Stimulated activated CD8-positive, alpha-beta memory T cell treated with anti-CD3 and anti-CD28 coated beads, Interleukin-12 subunit alpha, Interleukin-12 subunit beta, amount 100 ng/mL, for 1 hour (primary cell): ENCODE measurements around the gene IL20.

Experiments used
- DNase-seq: peaks from one replicate; pipeline ENCODE4 v3.0.0-alpha.2; 2020; ENCODE audit warnings: low read depth

The IL20 gene

DNA sequence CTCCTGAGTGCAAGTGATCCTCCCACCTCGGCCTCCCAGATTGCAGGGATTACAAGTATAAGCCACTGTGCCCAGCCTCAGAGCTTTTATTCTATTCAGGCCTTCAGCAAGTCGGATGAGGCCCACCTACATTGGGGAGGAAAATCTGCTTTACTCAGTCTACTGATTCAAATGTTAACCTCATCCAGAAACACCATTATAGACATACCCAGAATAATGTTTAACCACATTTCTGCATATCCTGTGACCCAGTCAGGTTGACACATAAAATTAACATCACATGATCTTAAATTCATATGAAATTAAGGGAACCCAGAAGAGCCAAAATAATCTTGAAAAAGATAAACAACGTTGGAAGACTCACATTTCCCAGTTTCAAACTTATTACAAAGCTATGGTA lies 14.9 kb downstream of the IL20 start:
- no peak for DNase-seq

DNA sequence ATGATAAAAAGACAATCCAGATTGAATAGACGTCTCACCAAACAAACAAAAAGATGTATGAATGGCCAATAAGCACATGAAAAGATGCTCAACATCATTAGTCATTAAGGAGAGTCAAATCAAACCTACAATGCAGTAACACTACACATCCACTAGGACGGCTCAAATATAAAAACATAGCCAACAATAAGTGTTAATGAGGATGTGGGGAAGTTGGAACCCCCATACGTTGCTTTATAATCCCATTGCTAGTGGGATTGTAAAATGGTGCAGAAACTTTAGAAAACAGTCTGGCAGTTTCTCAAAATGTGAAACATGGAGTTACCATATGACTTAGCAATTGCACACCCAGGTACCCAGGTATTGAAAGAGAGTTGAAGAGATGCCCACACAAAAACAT lies 17.1 kb downstream of the IL20 start:
- DNase-seq: no peak

DNA sequence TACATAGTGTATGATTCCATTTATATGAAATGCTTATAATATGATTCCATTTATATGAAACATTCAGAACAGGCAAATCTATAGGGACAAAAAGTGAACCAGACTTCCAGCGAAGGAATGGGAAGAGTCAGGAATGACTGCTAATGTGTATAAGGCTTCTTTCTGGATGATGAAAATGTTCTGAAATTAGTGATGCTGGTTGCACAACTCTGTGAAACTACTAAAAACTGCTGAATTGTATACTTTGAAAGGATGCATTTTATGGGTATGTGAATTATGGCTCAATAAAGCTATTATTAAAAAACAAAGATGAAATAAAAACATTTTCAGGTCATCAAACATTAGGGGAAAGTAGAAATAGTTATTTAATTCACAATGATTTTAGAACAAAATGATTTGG lies 17.7 kb downstream of the IL20 start:
- no peak for DNase-seq

DNA sequence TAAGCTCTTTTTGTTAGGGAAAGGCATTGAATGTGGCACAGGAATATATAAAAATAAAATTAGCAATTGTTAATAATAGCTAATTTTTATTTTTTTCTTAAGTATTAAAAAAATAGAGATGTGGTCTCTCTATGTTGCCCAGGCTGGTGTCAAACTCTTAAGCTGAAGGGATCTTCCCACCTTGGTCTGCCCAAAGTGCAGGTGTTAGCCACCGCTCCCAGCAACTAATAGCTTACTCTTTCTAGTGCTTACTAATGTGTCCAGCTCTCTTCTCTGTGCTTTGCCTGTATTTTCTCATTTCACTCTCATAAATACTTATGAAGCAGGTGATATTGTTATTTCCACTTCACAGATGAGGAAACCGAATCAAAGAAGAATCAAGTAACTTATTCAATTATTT lies 18.5 kb downstream of the IL20 start:
- DNase-seq: no peak

DNA sequence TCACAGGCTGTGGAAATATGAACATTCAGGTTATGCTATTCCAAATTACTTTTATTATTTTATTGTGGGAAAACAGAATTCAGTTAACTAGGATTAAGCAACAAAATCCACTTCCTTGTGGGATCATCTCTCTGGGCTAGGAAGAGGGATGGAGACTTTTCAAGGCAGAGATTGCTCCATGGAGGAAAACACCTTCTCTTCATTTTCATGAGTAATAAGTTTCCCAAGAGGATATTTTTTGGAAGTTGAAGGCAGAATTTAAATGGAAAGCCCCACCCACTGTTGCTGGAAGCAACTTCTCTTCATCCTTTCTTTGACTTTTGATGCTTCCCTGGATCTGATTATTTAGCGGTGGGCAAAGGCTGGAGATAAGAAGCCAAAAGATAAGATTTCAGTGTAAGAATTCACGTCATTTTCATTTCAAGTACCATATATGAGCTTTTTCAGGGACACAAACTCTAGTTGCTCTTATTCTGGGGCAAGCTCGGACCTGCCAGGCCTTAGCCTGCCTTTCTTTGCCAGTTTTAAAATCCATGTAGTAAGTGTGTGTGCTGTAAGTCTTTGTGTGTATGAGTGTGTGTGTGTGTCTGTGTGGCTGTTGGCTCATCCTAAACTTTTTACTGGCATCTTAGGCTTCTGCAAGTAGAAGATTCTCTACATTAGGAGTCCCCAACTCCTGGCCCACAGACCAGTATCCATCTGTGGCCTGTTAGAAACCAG lies 20.1 kb downstream of the IL20 start:
- no peak for DNase-seq

DNA sequence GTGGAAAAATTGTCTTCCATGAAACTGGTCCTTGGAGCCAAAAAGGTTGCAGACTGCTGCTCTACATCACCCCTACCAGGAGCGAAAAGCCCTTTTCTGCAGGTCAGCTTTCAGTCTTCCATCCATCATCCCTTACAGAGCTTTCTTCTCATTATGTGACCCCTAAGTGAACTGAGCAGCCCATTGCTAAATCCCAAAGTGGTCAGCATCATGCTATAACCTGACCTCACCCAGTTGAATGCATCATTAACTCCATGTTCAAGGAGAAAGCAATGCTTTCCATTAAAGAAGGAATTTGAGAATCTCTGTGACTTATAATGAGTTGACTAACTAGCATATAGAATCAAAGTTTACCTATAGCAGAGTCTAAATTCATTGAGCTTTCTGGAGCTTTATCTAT lies 21.4 kb downstream of the IL20 start:
- DNase-seq: no peak

DNA sequence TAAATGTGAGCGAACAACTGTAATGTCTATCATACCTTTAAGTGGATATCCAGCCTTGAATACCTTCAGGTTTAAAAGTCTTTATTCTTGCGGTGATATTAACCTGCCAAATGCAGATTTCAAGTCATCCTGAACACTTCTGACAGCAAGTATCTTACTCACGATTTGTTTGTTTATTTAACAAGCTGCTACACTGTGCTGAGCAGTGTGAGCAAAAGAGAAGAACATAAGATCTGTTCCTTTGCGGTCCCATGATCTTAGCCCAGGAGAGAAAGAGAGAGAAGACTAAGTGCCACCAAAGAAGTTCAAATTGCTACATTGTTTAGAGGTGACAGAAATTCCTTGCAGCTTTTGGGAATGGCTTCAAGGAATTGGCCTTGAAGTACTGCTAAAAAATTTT lies 22.3 kb downstream of the IL20 start:
- DNase-seq: no peak

DNA sequence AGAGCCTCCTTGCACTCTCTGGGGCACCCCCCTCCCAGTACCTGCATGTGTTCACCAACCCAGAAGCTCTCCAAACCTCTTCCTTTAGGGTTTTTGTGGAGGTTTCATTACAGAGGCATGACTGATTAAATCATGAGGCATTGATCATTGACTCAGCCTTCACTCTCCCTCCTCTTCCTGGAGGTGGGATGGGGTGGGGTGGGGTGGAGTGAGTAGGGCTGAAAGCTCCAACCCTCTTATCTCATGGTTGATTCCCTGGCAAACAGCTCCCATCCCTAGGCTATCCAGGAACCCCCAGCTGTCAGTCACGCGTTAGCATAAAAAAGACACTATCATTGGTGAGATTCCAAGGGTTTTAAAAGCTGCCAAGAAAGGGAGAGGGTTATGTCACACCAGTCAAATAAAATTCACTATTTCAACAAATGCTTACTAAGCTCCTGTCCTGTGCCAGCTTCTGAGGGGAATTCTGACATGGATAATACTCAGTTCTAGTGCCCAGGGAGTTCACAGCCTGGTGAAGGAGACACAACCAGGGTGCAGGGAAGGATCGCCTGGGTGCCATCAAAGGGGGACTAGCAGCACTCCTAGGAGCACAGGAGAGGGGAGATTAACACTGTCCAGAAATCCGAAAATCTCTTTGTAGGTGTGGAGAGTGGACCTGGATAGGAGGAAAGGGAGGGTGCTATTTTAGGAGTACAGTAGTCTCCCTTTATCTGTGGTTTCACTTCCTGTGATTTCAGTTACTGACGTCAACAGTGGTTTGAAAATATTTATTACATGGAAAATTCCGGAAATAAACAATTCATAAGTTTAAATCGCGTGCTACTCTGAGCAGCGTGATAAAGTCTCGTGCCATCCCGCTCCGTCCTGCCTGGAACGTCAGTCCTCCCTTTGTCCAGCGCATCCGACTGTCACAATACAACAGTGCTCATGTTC lies 25.0 kb downstream of the IL20 start:
- DNase-seq: no peak

DNA sequence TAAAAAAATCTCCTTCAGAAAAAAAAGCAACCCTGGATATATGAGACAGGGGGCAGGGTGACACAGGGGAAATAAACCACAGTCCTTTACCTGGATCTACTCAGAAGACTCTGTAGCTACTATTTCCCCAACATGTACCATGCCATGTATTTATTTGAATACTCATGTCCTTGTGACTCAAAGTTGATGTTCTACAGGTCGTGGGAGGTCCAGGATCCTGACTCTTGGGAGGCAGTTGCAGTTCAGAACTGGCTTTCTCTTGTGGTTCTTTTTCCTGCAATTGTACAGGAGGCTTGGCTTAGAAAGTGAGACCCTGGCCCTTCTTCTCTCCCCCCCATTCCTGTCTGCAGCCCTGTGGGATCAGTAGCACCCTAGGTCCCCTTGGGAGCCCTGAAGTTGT lies 26.0 kb downstream of the IL20 start:
- no peak for DNase-seq

DNA sequence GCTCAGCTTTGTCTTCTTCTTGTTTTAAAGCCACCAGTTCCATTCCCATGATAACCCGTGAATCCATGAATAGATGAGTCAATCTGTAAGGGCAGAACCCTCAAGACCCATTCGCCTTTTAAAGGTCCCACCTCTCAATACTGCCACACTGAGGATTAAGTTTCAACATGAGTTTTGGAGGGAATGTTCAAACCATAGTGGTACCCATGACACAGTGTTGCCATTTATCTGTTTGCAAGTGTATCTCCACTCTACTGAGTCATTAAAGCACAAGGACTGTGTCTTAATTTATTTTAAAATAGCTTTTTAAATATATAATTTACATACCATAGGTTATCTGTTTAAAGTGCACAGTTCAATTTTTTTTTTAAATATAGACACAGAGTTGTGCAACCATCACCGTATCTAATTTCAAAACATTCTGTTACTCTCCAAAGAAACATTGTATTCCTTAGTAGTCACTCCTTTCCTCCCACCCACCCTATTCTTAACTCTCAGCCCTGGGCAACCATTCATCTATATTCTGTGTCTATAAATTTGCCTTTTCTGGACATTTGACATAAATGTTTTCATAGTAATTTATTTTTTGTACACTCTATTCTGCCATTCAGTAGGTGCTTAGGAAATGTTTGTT lies 27.0 kb downstream of the IL20 start:
- no peak for DNase-seq

DNA sequence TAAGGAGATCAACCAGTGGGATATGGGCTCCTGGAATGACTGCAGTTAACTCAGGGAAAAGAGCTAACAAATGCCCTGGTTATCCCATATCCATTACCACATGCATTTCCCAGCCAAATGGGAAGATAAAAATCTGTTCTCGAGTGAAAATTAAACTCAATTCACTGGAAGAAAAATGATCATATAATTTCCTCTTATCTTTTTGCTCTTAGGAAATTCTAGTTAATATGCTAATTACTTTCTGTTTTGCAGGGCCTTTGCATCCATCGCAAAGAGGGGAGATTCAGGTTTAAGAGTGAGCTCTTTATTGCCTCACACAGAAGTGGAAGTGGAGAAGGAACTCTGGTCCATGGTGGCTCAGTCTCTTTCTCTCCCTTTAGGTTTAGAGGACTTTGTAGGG lies 28.0 kb downstream of the IL20 start:
- no peak for DNase-seq

DNA sequence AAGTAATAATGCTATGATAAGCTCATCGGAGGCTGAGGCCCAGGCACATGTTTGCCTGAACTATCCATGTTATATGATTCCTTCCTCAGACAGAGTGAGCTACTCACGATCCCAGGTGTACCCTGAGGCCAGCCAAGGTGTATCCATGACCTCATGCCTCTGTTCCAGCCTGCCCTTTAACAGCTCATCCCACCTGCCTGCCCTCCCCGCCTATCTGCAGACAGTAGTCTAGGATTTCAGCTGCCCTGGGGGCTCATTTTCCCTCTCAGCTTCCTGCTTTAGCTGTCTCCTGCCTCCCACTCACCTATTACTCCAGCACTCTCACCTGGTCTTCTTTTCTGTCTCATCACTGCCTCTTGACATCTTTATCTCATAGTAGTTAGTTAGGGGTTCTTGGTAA lies 29.9 kb downstream of the IL20 start:
- DNase-seq: no peak

DNA sequence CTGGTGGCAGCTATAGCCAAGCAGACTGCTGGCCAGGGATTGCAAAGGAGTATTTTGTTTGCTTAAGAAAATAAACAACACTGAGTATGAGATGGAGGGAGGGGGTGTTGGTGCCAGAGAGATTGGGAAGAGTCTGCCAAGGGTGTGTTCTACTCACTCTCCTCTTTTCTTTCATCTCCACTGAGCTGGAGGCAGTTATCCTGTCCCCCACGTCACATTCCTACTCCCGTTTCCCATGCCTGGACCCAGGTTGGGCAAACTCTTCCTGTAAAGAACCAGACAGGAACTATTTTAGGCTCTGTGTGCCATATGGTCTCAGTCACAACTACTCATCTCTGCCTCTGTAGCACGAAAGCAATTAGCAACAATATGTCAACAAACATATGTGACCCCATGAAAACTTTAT lies 30.4 kb downstream of the IL20 start:
- DNase-seq: no peak

DNA sequence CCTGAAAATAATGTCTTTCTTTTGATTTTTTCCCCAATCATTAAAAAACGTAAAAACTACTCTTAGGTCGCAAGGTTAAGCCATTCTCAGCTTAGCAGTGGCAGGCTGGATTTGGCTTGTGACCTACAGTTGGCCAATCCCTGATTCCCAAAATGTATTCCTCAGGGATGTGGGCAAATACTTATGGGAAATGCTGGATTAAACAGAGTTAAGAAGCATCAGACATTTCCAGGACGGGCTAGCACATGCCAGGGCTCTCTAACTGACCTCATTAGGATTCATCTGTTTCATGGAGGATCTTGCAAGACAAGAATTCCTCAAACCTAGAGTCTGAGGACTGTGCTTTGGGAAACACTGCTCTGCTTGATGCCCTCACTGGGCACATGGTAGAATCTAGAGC lies 30.8 kb downstream of the IL20 start:
- DNase-seq: no peak

DNA sequence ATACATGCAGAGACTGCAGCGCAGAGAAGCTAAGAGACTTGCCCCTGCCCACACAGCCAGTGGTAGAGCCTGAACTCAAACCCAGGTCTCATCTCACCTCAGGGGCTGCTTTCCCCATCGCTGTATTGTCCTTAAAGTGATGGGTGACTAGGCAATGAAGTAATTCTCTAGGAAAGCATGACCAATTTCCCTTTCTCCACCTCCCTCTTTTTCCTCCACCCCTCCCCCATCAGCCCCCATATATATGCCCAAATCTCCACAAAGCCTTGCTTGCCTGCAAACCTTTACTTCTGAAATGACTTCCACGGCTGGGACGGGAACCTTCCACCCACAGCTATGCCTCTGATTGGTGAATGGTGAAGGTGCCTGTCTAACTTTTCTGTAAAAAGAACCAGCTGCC lies 31.8 kb downstream of the IL20 start, which contains the start of gene IL24:
Gene IL24 (plus strand): TSS at position 269 of the 400 bp plus-strand sequence. CDS start 390 bp downstream, outside the sequence.
- no peak for DNase-seq

DNA sequence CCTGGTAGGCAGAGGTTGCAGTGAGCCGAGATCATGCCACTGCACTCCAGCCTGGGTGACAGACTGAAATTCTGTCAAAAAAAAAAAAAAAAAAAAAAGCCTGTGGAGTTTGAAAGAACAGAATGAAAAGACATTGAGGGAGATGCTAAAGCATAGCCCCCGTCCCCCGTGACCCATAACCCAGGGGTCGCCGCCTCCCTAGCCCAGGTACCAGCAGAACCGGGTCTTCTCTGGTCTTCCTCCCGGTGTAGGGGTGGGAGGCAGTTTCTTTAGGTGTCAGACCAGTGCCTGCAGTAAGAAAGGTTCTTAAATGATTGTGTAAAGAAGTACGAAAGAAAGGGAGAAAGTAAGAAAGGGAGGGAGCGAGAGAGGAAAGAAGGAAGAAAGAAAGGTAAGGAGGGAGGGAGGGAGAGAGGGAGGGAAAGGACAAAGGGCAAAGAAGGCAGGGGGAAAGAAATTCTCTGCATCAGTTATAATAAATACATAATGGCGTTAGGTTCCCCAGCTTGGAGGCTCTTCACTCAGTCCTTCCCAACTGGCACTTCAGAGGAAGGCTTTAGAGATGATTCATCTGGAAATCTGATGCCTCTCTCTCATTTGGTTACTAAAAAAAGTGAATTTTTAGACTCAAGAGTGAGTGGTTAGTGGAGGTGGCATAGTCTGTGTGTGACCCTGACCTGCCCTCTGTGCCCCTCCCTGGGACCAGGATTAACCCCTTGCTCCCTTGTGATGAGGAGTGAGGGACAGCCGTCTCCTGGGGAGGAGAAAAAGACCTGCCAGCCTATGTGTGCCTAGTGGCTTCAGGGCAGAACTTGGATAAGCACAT lies 32.9 kb downstream of the IL20 start:
- DNase-seq: no peak

DNA sequence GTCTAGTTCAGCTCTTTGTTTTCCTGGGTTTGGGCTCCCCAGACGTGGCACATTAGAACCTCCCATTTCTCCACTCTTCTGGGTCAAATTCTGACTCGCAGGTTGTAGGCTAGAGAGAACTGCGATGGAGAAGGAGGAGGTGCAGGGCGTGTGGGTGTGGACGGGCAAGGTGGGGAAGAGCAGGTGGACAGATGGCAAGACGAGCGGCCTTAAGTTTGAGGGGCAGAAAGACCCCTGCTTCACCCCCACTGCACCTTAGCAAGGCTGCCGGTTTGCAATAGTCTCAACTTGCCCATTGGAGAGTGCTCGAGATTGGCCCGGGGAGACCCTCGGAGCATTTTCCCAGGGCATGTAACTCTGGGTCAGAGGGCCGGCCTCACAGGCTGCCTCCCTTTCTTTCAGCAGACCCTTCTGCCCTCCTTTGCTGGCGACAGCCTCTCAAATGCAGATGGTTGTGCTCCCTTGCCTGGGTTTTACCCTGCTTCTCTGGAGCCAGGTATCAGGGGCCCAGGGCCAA lies 33.5 kb downstream of the IL20 start:
- DNase-seq: no peak

DNA sequence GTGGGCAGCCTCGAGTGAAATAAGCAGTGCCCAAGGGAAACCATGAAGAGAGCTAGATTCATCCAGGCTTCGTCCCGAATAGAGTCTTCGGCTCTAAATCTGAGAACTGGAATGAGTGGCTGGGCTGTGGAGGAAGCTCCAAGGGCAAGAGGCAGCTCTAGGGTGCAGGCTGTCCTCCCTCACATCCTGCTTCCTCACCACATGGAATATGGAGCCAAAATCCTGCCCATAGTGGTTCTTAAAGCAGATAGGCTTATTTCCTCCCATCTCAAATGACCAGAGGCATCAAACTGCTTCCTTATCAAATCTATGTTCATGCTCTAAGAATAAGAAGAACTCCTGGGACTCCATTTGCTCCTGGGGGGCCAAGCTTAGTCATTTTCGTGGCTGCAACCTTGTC lies 34.3 kb downstream of the IL20 start:
- no peak for DNase-seq

DNA sequence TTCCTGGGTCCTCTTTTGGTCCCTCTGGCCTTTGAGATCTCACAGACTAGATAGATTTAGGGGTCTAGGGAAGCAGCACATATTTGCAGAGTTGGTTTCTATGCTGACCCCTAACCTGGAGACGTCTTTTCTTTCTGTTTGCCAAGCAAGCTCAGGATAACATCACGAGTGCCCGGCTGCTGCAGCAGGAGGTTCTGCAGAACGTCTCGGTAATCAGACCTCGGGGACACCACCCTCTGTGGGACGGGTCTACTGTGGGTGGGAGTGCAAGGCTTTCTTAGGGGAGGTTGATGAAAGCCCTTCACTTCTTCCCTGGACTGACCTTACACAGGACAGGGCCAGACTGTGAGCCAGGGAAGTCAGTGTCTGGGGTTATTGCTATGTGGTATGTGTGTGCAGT lies 34.7 kb downstream of the IL20 start:
- DNase-seq: no peak

DNA sequence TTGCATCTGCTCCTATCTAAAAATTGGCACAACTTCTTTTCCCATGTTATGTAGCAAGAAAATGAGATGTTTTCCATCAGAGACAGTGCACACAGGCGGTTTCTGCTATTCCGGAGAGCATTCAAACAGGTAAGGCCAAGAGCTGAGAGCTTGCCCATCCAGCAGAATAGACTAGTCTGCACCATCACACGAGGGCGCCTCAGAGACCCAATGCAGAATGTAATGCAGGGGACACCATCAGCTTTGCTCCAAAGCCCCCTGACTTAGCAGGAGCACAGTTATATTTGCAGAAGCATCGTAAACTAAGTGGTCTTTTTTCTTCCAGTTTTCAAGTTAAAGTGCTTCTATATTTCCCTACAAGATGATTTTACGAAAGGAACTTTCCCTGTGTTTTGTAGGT lies 36.5 kb downstream of the IL20 start:
- no peak for DNase-seq

DNA sequence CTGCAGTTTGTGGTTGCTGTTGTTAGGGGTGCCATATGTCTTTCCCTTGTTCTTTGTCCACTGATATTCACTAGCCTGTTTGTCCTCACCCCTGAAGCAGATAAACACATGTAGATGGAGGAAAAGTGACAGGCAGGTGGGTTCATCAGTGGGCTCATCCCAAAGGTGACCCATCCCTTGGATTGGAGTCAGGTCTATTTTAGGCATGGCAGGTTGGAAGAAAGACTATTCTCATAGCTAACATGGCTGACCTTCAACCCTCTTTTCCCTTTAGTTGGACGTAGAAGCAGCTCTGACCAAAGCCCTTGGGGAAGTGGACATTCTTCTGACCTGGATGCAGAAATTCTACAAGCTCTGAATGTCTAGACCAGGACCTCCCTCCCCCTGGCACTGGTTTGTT lies 37.3 kb downstream of the IL20 start:
- no peak for DNase-seq

DNA sequence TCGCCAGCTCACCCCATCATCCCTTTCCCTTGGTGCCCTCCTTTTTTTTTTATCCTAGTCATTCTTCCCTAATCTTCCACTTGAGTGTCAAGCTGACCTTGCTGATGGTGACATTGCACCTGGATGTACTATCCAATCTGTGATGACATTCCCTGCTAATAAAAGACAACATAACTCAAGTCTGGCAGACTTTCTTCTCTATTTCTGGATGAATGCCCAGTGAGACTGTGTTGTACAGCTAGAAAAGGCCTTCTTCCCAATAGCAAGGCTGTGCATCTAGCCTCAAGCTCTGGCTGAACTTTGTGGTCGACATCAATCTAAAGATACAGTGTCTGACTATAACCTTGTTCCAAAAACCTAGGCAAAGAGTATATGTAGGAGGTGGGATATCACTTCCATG lies 38.3 kb downstream of the IL20 start:
- no peak for DNase-seq
